Stimulated activated CD8-positive, alpha-beta memory T cell treated with anti-CD3 and anti-CD28 coated beads, Interleukin-4, amount 100 ng/mL, for 1 hour (primary cell): Measurements from ENCODE around the gene SSC5D.

Experiments used
- DNase-seq, 2 donors: peaks; one replicate each; pipeline ENCODE4 v3.0.0-alpha.2; 2020; ENCODE audit warnings: low read depth in 2 of 2, low spot score in 1 of 2

The SSC5D gene

DNA sequence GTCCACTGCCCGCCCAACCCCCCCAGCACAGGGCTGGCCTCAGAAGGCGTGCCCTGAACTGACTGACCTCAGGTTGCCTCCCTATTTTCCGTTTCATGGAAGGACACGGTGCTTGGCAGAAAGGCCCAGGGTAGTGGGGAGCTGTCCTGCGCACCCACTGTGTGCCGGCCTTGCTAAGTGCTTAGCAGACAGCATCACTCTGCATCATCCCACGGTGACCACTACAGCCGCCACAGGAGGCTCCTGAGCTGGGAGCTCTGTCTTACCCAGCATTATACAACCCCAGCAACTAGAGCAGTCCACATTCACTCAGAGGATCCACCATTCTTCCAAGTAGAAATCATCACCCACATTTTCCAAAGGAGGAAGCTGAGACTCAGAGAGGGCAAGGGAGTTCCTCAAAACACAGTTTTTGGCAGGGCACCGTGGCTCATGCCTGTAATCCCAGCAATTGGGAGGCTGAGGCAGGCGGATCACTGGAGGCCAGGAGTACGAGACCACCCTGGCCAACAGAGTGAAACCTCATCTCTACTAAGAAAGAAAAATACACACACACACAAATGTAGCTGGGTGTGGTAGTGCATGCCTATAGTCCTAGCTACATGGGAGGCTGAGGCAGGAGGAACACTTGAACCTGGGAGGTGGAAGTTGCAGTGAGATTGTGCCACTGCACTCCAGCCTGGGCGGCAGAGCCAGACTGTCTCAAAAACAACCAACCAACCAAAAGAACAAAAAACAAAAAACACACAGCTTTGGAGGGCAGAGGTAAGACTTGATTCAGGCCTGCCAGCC is 47.1 kb downstream of the SSC5D start:
- DNase-seq: no peak

DNA sequence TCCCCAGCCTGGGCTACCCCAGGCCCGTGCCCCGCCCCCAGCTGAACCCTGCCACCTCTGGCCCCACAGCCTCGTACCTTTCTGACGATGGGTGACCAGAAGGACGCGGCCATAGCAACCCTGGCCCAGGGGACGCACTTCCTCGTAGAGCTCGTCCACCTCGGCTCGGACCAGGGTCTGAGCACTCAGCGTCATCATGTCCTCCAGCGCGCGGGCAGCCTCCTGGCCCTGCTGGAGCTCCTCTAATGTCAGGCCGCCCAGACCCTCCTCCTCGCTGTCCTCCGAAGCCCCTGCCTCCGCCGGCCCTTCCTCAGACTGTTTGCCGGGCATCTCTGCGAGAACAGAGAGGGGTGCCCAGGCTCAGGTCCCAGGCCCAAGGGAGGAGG is 47.7 kb downstream of the SSC5D start:
- no peak for DNase-seq

DNA sequence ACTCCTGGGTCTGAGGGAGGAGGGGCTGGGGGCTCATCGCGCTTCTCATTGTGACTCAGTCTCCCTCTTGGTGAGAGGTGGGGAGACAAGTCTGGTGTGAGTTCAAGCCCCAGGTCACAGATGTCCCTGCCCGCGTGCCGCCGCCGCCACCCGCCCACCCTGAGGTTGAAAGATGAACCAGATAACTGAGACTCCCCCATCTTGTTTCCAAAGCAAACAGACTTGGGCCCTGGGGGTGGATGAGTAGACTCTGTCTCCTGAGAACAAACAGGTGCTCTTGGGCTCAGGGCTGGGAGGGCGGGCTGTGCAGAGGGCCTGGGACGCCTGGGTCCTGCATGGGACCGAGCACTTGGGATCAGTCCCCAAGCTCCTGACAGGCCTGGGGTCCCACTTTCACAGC is 48.1 kb downstream of the SSC5D start:
- DNase-seq: no peak

DNA sequence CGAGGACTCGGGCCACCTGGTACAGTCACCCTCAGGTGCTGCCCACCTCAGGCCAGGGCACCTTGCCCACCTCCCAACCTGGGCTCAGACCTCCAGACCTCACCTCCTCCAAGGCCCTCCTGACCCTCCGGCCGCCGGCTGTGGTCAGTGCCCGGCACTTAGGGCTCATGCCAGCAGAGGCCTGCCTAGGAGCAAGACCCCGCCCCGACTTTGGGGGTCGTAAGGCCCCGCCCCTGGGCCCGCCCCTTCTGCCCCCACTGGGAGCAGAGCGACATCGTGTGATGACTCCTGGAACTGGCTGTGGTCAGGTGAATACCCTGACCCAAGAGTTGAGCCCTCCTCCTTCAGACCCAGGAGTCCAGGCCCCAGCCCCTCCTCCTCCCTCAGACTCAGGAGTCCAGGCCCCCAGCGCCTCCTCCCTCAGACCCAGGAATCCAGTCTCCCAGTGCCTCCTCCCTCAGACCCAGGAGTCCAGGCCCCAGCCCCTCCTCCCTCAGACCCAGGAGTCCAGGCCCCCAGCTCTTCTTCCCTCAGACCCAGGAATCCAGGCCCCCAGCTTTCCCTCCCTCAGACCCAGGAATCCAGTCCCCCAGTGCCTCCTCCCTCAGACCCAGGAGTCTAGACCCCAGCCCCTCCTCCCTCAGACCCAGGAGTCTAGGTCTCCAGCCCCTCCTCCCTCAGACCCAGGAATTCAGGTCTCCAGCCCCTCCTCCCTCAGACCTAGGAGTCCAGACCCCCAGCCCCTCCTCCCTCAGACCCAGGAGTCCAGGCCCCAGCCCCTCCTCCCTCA is 48.9 kb downstream of the SSC5D start, which contains the start of gene SBK2:
Gene SBK2 (minus strand): TSS at position 183 of the 790 bp plus-strand sequence. CDS start 839 bp downstream, outside the sequence.
- no peak for DNase-seq

DNA sequence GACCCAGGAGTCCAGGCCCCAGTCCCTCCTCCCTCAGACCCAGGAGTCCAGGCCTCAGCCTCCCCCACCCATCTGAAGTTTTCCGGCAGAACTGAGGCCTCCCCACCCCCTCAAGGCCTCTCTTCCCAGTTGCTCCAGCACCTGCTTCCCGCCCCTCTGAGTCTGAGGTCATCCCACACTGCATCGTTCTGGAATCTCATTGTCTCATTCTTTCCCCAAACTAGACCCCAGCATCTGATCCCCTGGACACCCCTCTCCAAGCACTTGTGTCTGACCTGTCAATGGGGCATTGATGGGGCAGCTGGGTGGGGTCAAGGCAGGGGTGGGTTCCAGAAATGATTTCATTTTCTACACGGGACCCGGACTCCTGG is 49.5 kb downstream of the SSC5D start:
- DNase-seq: no peak

DNA sequence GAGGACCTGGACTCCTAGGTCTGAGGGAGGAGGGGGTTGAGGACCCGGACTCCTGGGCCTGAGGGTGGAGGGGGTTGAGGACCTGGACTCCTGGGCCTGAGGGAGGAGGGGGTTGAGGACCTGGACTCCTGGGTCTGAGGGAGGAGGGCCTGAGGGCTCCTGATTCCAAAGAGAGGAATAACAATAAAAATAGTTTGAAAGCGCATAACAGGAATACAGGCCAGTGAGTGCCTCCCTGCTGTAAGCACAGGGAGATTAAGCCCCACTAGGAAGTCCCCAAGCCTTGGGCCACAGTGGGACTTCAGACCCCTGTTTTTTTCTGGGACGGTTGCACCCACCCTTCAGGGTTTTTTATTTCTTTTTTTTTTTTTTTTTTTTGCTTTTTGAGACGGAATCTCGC is 49.9 kb downstream of the SSC5D start:
- DNase-seq: no peak

DNA sequence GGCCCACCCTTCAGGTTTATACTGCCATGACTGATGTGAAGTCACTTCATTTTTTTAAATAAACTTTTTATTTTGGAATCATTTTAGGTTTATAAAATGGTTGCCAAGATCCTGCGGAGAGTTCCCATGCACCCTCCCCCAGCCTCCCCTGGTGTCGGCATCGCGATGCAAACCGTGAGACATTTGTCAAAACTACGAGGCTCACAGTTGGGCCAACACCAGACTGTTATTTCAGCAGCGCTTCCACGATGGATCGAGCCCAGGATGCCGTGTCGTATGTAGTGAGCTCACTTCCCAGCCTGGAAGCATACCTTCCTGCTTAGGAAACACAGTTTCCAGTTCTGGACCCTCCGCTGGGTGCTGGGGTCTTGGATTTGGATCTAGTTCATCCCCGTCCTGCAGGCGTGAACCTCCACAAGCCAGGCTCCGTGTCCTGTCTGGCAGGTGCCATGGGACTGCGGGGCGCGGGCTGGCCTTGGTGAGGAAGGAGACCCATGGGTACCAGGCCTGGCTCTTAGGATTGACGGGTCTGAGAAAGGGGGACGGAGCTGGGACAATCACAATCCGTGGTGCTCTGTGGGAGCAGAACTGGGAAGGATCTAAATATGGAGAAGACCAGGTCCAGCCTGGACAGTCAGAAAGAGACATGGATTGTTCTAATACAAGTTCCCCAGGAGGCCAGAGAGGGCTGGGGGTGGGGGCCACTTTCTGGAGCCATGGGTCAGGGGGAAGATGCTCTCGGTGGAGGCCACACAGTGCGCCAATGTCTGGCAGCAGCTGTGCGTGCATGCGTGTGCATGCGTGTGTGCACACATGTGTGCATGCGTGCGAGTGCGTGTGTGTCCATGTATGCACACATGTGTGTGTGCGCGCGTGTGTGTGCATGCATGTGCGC is 51.1 kb downstream of the SSC5D start:
- no peak for DNase-seq

DNA sequence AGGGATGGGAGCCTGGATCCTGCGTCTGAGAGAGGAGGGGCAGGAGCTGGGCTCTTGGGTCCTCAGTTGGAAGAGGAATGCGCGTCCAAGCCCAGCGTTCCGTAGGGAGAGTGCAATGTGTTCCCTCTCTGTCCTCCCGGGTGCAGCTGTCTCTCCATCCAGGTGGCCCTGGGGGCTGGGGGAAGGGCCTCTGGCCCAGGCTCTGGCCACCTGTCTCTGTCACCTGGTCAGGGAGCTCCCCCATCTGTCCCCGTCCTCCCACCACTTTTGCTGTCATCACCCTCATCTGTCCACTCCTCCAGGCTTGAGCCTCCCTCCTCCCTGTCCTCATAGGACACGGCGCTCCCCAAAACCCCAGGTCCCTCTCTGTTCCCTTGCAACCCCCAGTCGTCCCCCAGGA is 52.4 kb downstream of the SSC5D start:
- no peak for DNase-seq

DNA sequence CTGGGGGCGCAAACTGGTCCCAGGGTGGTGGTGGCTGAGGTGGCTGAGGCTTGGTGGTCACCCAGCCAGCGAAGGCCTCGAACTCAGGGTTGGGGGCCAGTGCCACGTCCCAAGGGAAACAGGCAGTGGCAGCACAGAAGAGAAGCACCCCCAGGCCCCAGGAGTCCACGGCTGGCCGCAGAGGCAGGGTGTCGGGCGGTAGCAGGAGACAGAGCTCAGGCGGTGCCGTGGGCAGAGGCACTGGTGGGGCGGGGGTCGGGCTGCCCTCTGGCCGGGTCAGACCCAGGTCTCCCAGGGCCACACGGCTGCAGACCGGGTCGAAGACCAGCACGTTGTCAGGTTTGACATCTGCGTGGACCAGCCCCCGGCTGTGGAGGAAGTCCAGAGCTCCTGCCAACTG is 52.9 kb downstream of the SSC5D start:
- no peak for DNase-seq

DNA sequence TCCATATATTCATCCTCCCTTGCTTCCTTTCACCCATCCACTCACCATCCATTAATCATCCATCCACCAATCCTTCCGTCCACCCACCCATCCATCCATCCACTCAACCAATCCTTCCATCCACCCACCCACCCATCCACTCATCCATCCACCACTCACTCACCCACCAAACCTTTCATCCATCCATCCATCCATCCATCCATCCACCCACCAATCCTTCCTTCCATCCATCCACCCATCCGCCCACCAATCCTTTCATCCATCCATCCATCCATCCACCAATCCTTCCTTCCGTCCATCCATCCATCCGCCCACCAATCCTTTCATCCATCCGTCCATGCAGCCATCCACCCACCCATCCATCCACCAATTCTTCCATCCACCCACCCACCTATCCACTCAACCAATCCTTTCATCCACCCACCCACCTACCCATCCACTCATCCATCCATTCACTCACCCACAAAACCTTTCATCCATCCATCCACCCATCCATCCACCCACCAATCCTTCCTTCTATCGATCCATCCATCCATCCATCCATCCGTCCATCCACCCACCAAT is 54.1 kb downstream of the SSC5D start:
- DNase-seq: no peak

DNA sequence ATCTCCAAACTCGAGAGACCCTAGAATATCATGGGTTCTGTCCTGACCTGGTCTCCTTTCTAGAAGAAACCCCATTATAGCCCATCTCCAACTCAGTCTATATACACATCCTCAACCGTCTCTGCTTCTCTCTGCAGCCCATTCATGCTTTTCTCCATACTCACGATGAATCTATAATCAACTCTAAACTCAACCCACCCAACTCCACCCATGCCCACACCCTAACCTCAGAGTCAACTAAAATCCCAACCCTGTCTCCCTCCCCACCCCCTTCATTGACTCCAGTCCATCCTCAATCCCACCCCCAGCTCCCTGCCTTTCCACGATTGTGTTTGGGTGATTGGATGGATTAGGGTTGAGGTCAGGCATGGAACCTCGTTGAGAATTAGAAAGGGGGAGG is 55.3 kb downstream of the SSC5D start:
- DNase-seq: no peak

DNA sequence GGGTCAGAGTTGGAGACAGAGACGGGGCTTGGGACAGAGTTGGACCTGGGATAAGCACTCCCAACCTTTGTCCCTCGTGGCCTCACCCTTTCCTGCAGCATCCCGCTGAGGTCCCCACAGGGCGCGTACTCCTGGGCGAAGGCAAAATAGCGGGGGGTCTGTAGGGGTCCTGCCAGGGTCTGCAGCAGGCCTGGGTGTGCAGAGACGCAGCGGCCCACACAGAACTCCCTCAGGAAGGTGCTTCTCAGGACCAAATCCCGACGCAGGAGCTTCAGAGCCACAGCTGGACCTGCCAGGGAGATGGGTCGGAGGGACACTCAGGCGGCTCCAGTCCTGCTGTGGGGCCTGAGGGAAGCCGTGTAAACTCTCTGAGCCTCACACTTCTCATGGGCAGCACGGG is 55.8 kb downstream of the SSC5D start:
- DNase-seq: no peak

DNA sequence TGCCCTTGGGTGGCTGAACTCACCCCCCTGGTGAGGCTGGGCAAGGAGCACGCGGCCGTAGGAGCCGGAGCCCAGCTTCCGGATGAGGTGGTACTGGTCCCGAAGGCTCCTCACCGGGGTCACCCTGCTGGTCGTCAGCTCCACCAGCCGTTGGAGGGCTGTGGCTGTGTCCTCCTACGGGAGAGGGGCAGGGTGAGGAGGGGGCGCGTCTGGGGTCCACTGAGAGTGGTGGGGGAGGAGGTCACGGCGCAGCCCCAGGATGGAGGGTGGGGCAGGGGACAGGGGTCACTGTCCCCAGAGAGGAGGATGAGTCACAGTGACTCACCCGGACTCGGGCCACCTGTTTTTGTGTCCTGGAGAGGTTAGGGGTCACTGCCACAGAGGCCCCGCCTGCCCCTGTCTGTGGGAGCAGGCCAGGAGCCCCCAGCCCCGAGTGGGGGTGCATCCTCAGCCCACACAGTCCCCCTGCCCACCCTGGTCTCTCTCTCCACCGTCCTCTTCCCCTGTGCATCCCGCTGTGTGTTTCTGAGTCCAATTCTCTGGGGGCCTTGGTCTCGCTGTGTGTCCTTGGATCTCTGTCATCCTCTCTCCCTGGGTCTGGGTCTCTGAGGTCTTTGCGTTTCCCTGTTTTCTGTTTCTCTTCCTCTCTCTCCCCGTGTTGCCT is 56.7 kb downstream of the SSC5D start:
- no peak for DNase-seq

DNA sequence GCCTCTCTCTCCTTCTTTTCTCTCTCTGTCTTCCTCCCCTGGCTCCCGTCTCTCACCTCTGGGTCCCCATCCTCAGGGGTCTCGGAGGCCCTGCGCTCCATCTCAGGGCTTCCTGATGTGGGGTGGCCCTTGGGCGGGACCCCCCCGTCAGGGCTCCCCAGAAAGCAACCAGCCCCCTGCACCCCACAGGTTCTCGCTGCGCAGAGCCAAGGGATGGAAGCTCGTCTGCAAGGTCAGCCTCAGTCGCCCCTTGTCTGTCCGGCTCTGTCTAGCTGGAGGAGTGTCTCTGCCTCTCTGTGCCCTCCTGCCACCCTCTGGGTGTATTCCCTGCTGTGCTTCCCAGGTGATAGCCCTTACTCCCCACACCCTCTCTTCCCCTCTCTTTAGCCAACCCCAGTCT is 57.2 kb downstream of the SSC5D start, which contains the start of gene SBK3:
Gene SBK3 (minus strand): TSS at position 101 of the 400 bp plus-strand sequence. CDS start 0 bp downstream, at position 101.
- no peak for DNase-seq

DNA sequence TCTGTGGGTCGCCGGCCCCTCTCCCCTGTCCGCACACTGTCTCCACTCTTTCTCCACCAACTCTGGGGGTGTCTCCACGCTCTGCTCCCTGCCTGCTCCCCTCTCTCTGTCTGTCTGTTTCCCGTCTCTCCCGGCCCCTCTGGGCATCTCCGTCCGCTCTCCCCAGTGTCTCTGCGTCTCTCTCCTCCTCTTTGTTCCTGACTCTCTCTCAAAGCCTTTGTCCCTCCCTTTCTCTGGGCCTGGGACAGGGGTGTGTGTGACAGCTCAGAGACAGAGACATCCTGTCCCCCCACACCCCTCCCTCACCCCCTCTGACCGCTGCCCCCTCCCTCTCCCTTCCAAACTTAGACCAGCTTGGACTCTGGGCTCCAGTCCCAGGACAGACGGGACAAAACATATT is 57.8 kb downstream of the SSC5D start:
- no peak for DNase-seq

DNA sequence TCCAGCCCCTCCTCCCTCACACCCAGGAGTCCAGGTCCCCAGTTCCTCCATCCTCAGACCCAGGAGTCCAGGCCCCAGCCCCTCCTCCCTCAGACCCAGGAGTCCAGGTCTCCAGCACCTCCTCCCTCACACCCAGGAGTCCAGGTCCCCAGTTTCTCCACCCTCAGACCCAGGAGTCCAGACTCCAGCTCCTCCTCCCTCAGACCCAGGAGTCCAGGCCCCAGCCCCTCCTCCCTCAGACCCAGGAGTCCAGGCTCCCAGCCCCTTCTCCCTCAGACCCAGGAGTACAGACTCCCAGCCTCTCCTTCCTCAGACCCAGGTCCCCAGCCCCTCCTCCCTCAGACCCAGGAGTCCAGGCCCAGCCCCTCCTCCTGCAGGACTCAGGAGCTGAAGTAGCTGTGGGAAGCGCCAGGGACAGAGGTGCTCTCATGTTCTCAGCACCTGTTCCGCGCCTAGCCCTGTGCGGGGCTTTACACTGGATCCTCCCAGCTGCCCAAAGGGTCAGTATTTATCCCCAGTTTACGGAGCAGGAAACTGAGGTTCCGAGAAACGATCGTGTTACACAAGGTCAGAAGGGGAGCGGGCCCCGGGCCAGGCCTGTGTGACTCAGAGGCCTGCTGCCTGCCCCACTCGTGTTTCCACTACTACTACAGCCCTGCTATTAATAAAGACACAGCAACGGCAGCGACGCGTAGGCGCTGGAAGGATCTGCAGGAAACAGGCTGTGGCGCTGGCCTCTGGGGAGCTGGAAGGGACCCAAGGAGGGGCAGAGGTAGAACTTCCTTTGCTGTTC is 58.8 kb downstream of the SSC5D start:
- no peak for DNase-seq

DNA sequence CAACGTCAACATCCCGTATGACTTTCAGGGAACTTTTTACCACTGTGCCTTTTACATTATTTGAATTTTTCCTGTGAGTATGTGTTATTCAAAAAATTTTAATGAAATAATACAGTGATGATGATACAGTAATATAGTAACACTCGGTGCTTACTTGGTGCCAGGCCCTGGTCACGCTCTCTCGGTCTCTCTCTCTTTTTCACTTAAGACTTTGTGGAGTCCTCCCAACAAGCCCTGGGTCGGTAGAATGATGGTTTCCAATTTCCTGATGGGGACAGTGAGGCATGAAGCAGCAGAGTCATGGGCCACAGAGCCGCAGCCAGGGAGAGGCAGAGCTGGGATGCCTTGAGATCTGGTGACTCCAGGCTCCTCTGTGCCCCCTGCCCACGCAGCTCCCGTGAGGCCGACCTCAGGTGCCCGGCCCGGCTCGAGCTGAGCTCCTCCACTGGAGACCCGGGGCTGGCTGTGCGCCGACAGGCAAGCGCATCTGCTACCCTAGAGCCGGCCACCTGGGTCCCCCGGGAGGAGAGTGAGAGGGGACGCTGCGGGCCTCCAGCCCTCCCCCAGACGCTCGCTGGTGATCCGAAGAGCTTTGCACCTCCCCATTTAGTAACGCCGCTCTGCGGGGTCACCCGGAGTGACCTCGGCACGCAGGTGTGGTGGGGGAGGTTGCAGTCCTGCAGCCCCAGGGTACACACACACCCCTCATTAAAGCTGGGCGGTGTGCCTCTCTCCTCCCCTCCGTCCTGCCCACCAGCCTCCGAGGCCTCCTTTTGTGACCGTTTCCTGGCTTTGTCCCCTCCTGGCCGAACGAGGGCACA is 61.5 kb downstream of the SSC5D start:
- no peak for DNase-seq

DNA sequence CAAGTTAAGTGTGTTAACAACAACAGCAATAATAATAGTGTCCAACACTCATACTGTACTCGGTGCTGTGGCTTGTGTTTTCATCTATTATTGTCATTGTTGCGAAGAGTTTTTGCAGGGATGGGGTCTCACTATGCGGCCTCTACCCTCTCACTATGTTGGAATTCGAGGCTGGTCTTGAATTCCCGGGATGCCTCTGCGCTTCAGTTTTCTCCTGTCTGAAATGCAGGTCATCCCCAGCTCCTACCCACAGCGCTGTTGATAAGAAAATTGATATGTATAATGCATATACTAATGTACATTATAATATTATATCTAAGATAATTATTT is 62.0 kb downstream of the SSC5D start:
- no peak for DNase-seq

DNA sequence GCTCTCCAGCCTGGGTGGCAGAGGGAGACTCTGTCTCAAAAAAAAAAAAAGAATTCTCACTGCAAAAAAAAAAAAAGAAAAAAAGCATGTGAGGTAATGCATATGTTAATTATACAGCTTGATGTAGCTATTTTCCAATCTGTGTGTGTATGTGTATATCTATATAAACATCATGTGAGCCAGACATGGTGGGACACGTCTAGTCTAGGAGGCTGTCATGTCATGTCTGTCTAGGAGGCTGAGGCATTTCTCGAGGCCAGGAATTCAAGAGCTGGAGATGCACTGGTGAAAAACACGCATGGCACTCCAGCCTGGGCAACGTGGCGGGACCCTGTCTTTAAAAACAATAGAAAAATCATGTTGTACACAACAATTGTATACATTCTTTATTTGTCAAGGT is 64.0 kb downstream of the SSC5D start:
- no peak for DNase-seq
